ENCODE data around the gene NDUFS5. TPM values are rescaled to one million over a fixed set of nuclear protein-coding genes. Genes with fewer than 3 reads are reported as not detected.
"Not testable (repeated sequence)": the region's sequence is repeated elsewhere in the genome, so short reads cannot be mapped to it uniquely, and the experiment has no call there.

Gene NDUFS5
- total RNA-seq, 2 experiments from 2014 or later, result 122 to 142 TPM

GRCh38 chr1:39034114-39034654, 8.0 kb downstream of the NDUFS5 start:
- H3K27me3 Mint-ChIP-seq, result no peaks in the 10 kb centered on the region
- H3K4me3 Mint-ChIP-seq, result peak overlapping the region; percentile 69
- DNase-seq (no peak), ATAC-seq (peak; percentile 49)
- peak overlapping the region; percentile 85 for H3K27ac Mint-ChIP-seq
- no peaks in the 10 kb centered on the region for H3K9me3 Mint-ChIP-seq (ENCODE audit: low read depth)
- CTCF ChIA-PET, result interaction anchor here (1.6 kb wide), 1 partner anchor 58 kb away, joined by 7 read pairs; no protein-coding TSS in a partner anchor
- H3K36me3 Mint-ChIP-seq, result peaks cover 52% of the 10 kb centered on the region
- H3K4me1 Mint-ChIP-seq, result peaks cover 31% of the 10 kb centered on the region

GRCh38 chr1:39036678-39037077, 10.5 kb downstream of the NDUFS5 start:
- DNase-seq, result no peak
- CTCF ChIA-PET, result no interaction called here
- H3K36me3 Mint-ChIP-seq, result peaks cover 41% of the 10 kb centered on the region
- H3K9me3 Mint-ChIP-seq (ENCODE audit: low read depth), result no peaks in the 10 kb centered on the region
- no peak for ATAC-seq
- peaks cover 24% of the 10 kb centered on the region for H3K4me1 Mint-ChIP-seq
- no peak overlapping the region for H3K27ac Mint-ChIP-seq
- H3K27me3 Mint-ChIP-seq, result no peaks in the 10 kb centered on the region
- no peak overlapping the region for H3K4me3 Mint-ChIP-seq

GRCh38 chr1:39043513-39043912, 17.4 kb downstream of the NDUFS5 start:
- Mint-ChIP-seq H3K27ac (no peak overlapping the region), H3K9me3 (ENCODE audit: low read depth) (no peaks in the 10 kb centered on the region), H3K4me3 (no peak overlapping the region), H3K4me1 (peaks cover 4% of the 10 kb centered on the region), H3K36me3 (peaks cover 12% of the 10 kb centered on the region), H3K27me3 (no peaks in the 10 kb centered on the region)
- DNase-seq (no peak), ATAC-seq (no peak)
- CTCF ChIA-PET, result no interaction called here

- Mint-ChIP-seq H3K4me1 (peaks cover under 1% of the 10 kb centered on the region), H3K27ac (no peak overlapping the region), H3K4me3 (no peak overlapping the region), H3K36me3 (peaks cover 7% of the 10 kb centered on the region), H3K9me3 (ENCODE audit: low read depth) (no peaks in the 10 kb centered on the region), H3K27me3 (no peaks in the 10 kb centered on the region)
- no peak for ATAC-seq
- CTCF ChIA-PET, result no interaction called here
- DNase-seq, result no peak
These were observed 18.6 kb downstream of the NDUFS5 start for GRCh38 chr1:39044762-39045161.

GRCh38 chr1:39045231-39045630, 19.1 kb downstream of the NDUFS5 start:
- Mint-ChIP-seq H3K36me3 (peaks cover 6% of the 10 kb centered on the region), H3K4me3 (no peak overlapping the region), H3K4me1 (no peaks in the 10 kb centered on the region), H3K27me3 (no peaks in the 10 kb centered on the region), H3K27ac (no peak overlapping the region), H3K9me3 (ENCODE audit: low read depth) (no peaks in the 10 kb centered on the region)
- no peak for DNase-seq
- CTCF ChIA-PET, result no interaction called here
- ATAC-seq, result no peak

GRCh38 chr1:39046613-39047210, 20.6 kb downstream of the NDUFS5 start:
- no peaks in the 10 kb centered on the region for H3K9me3 Mint-ChIP-seq (ENCODE audit: low read depth)
- H3K27me3 Mint-ChIP-seq, result no peaks in the 10 kb centered on the region
- H3K36me3 Mint-ChIP-seq, result peaks cover 6% of the 10 kb centered on the region
- CTCF ChIA-PET, result no interaction called here
- ATAC-seq (no peak), DNase-seq (no peak)
- H3K4me3 Mint-ChIP-seq, result no peak overlapping the region
- H3K27ac Mint-ChIP-seq, result no peak overlapping the region
- no peaks in the 10 kb centered on the region for H3K4me1 Mint-ChIP-seq

- no peak for DNase-seq
- H3K9me3 Mint-ChIP-seq (ENCODE audit: low read depth), result no peaks in the 10 kb centered on the region
- no peaks in the 10 kb centered on the region for H3K27me3 Mint-ChIP-seq
- H3K36me3 Mint-ChIP-seq, result peaks cover 4% of the 10 kb centered on the region
- no peaks in the 10 kb centered on the region for H3K4me1 Mint-ChIP-seq
- CTCF ChIA-PET, result no interaction called here
- H3K4me3 Mint-ChIP-seq, result no peak overlapping the region
- ATAC-seq, result no peak
- H3K27ac Mint-ChIP-seq, result no peak overlapping the region
These were observed 21.5 kb downstream of the NDUFS5 start for GRCh38 chr1:39047374-39048229.

GRCh38 chr1:39048745-39049370, 22.7 kb downstream of the NDUFS5 start:
- CTCF ChIA-PET, result interaction anchor here (0.7 kb wide), 1 partner anchor 929 kb away, joined by 3 read pairs; no protein-coding TSS in a partner anchor
- H3K9me3 Mint-ChIP-seq (ENCODE audit: low read depth), result no peaks in the 10 kb centered on the region
- DNase-seq, result no peak
- H3K27me3 Mint-ChIP-seq, result no peaks in the 10 kb centered on the region
- no peak for ATAC-seq
- H3K4me3 Mint-ChIP-seq, result no peak overlapping the region
- no peaks in the 10 kb centered on the region for H3K4me1 Mint-ChIP-seq
- no peak overlapping the region for H3K27ac Mint-ChIP-seq
- no peaks in the 10 kb centered on the region for H3K36me3 Mint-ChIP-seq

- Mint-ChIP-seq H3K36me3 (no peaks in the 10 kb centered on the region), H3K4me3 (no peak overlapping the region), H3K27me3 (no peaks in the 10 kb centered on the region), H3K27ac (no peak overlapping the region), H3K4me1 (no peaks in the 10 kb centered on the region), H3K9me3 (ENCODE audit: low read depth) (no peaks in the 10 kb centered on the region)
- DNase-seq, result no peak
- no peak for ATAC-seq
- CTCF ChIA-PET, result interaction anchor here (1.2 kb wide), 1 partner anchor 19 kb away, joined by 3 read pairs; no protein-coding TSS in a partner anchor
These were observed 23.9 kb downstream of the NDUFS5 start for GRCh38 chr1:39050001-39050400.

- H3K27me3 Mint-ChIP-seq; ATAC-seq; H3K9me3 Mint-ChIP-seq (ENCODE audit: low read depth); H3K27ac Mint-ChIP-seq; H3K4me1 Mint-ChIP-seq; H3K36me3 Mint-ChIP-seq; H3K4me3 Mint-ChIP-seq; DNase-seq: not testable (repeated sequence)
- CTCF ChIA-PET, result interaction anchor here (0.7 to 1.2 kb wide), 2 partner anchors 20 to 51 kb away, joined by 3 read pairs; no protein-coding TSS in a partner anchor
These were observed 25.2 kb downstream of the NDUFS5 start for GRCh38 chr1:39051193-39051850.

- H3K27me3 Mint-ChIP-seq, result no peaks in the 10 kb centered on the region
- no peaks in the 10 kb centered on the region for H3K9me3 Mint-ChIP-seq (ENCODE audit: low read depth)
- H3K4me3 Mint-ChIP-seq, result no peak overlapping the region
- DNase-seq (no peak), ATAC-seq (no peak)
- no peaks in the 10 kb centered on the region for H3K36me3 Mint-ChIP-seq
- no peak overlapping the region for H3K27ac Mint-ChIP-seq
- H3K4me1 Mint-ChIP-seq, result no peaks in the 10 kb centered on the region
- CTCF ChIA-PET, result no interaction called here
These were observed 25.8 kb downstream of the NDUFS5 start for GRCh38 chr1:39051956-39052355.

- H3K36me3 Mint-ChIP-seq; DNase-seq; CTCF ChIA-PET; H3K9me3 Mint-ChIP-seq (ENCODE audit: low read depth); ATAC-seq; H3K27ac Mint-ChIP-seq; H3K4me1 Mint-ChIP-seq; H3K27me3 Mint-ChIP-seq; H3K4me3 Mint-ChIP-seq: not testable (repeated sequence)
These were observed 29.1 kb downstream of the NDUFS5 start for GRCh38 chr1:39055213-39055710.

GRCh38 chr1:39061516-39061915, 35.4 kb downstream of the NDUFS5 start:
- H3K9me3 Mint-ChIP-seq (ENCODE audit: low read depth); DNase-seq; H3K4me1 Mint-ChIP-seq; H3K27ac Mint-ChIP-seq; H3K27me3 Mint-ChIP-seq; ATAC-seq; H3K36me3 Mint-ChIP-seq; H3K4me3 Mint-ChIP-seq: not testable (repeated sequence)
- CTCF ChIA-PET, result interaction anchor here (0.6 kb wide), 1 partner anchor 34 kb away, joined by 3 read pairs; no protein-coding TSS in a partner anchor
